GOT3 (cell line): ENCODE results near the gene HOXA11.

Source experiments
- DNase-seq: peaks from one replicate; lab custom pipeline; 2025; ENCODE audit warnings: mixed read lengths; lab: John Stamatoyannopoulos, UW

The HOXA11 gene

DNA sequence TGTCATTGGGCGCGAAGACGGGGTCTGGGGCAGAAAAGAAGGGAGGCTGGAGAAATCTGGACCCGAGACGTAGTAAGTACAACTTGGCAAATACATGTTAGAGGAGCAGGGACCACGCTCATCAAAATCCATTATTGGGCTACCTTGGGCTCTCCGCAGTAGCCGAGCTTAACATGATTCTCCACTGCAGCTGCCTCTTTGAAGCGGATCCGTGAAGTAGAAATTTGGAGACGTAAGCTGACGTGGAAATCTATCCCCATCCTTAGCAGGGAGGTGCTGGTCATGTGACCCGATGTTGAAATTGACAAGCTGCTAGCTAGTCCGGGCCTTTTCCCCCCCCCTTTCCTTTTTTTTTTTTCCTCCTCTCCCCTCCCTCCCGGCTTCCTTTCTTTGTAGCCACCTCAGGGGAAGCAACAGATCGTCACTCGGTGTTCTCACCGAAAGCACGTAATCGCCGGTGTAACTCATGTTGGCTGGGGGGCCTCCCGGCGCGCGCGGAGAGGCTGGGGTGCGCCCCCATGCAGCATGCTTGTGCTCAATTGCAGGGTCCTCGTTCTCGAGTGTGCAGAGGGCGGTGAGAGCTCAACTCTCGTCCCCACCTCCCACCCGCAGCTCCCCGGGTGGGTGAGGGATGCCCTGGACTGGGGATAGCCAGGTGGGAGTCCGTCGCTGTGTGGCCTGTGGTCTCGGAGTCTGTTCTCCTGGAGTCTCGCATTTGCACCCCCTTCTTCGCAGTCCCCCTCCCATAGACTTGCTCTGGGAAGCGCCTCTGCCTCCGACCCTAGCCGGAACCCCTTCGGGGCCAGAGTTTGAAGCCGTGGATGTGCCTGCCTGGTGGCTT, at the start of gene HOXA11:
TSS of gene HOXA11 (minus strand) at position 220 of the 841 bp plus-strand sequence. CDS start at position 132, 88 bp downstream.
- DNase-seq: no peak

DNA sequence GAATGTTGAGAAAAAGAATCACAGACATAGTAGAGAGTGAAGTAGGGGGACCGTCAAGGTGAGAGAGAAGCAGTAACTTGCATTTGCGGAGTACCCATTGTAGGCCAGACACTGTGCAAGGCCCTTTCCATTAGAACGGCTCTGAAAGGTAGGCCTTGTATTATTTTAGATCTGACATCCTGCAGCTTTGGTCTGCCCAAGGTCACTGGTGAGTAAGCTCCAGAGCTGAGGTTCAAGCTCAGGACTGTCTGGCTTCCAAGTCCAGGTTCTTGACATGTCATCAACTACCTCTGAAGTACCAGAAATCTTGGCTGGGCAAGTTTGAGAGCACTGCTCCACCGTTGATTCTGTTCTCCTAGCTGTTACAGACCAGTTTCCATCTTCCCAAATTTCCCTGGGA, 44.4 kb upstream of the HOXA11 start:
- DNase-seq: no peak

DNA sequence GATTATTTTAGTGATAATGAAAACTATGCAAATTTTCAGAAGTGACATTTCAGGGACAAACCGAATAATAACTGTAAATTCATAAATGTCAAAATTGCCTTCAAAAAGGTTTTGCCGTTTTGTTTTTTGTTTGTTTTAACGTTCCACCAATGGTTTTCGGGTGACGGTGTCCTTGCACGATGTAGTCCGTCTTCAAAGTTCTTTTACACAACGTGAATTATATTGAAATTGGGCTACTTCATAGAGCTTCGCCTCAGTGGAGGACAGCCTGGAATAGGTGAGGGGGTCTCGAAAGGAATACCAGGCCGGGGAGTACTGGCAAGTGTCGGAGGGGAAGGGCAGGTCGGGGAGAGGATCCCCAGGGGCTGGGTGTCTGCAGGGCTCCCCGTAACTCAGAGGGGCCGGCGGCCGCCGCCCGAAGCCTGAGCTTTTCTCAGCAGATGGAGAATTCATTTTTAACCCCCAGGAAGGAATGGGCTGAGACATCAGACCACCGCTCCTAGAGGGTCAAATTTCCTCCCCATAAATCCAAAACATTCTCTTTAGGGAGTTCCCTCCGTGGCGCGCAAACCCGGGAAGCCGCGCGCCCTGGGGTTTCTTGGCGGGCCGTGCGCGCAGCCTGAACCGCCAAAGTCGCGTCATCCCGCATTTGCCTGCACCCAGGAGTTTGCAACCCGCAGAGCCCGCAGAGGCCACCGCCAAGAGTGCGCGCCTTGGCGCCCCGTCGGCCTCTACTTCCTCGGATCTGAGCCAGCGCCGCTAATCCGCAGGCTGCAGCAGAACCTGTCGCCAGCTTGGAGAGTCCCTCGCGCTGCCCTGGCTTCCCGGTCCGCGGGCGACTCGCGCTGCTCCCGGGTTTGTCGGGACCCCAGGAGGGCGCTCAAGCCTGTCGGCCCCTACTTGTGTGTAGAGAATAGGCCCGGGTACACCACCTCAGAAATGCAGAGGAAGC, 40.2 kb upstream of the HOXA11 start:
- DNase-seq: no peak

DNA sequence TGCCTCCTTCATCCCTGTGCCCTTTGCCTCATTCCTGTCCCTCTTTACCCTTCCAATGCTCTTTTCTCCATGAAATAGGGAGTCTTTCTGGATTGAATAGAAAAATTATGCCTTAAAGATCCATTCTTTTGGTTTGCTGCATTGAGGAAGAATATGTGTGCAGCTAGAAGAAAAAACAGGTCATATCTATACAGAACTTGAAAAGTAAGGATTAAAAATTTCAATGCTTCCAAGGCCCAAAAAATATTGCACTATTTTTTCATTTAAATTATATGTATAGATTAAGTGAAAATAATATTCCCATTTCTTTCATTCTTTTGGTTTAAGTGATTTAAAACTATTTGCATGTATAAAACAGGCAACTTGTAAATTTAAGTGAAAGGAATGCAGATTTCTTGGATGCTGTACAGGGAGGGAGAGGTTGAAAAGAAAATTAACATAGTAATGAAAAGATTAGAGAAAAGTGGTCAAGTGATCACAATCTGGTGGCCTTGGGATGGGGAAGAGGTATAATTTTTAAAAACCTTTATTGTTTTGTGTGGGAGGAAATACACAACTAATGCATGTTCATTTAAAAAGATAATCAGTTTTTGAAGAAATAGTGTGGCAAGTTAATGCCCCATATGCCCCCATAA, 39.0 kb upstream of the HOXA11 start:
- no peak for DNase-seq

DNA sequence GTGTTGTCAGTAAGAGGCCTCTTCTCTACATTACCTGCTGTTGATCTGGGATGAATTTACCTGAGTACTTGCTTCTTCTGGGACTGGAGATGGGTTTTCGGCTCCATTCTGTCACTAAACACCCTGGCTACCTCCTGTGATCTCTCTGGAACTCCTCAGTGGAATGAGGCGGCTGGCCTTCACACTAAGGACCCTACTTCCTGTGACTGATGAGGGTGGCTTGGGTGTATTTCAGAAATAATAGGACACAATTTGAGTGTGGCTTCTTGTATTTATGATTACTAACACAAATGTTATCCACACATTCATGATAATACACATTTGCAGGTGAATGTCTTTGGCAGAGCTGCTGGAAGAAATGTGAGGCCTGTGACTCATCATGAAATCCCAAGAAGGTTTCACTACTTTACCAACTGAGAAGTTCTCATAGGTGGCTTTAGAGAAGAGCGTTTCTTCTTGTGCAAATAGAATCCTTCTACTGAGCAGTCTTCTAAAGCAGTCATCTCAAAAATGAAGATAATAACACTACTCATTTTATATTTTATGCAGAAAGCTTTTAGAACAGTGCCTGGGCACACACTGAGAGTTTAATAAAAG, 36.3 kb upstream of the HOXA11 start:
- no peak for DNase-seq

DNA sequence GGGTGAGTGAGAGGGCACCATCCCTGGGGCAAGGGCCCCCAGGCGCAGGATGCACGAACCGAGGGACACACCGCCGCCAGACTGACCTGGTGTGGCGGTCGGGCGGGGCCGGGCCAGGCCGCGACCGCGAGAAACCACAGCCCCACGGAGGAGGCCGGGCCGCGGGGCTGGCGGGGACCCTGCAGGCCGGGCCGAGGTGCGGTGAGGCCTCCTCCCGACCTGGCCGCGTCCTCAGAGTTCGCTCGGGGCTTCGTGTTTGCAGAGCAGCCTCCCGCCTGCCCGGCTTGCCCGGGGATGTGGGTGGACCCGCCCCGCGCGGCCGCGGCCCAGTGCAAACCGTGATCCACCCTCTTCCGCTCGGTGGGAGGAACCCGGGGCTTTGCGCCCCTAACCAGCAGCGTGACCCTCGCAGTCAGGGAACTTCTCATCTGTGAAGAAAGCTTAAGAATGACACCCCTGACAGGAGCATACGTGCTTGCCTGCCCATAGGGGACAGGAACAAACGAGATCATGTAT, 35.5 kb upstream of the HOXA11 start:
- no peak for DNase-seq

DNA sequence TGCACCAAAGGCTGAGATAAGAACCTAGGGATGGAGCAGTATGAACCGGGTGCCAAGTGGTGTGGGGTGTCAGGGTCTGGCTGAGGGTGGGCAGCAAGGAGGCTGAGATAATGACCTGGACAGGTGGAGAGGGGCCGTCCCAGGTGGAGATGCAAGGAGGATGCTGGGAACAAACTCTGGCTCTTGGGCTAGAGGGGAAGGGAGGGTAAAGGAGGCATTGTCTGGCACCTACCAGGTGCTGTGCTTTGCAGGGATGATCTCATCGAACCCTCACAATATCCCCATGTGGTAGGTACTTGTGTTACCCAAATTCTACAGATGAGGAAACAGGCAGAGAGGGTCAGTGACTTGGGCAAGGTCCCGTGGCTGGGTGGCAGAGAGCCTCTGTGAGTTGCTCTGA, 34.8 kb upstream of the HOXA11 start:
- no peak for DNase-seq

DNA sequence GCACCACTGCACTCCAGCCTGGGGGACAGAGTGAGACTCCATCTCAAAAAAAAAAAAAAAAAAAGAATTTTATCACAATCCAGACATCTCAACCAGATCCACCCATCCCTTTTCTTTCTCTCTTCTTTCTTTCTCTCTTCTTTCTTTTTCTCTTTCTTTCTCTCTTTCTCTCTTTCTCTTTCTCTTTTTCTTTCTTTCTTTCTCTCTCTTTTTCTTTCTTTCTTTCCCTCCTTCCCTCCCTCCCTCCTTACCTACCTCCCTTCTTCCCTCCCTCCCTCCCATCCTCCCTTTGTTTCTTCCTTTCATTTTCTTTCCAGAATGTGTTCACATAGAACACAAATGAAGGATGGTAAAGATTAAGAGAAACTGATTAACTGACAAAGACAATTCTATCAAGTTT, 32.9 kb upstream of the HOXA11 start:
- DNase-seq: no peak

DNA sequence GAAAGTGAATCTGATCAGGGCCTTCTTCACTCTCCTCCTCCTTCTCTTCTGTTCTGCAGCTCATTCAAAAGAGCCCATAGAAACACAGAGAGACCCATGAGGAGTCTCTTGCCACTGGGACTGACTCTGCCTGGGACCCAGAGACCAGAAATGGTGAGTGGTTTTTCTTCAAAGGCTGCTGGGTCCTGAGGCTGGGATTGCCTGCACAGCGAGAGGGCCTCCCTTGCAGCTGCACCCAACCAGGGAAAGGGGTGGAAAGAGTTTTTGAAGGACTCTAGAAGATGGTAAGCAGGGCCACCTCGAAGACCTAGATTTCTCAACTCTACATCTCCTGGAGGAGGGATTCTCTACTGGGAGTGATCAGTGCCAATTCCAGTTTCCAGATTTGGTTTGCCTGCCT, 30.3 kb upstream of the HOXA11 start:
- DNase-seq: no peak

DNA sequence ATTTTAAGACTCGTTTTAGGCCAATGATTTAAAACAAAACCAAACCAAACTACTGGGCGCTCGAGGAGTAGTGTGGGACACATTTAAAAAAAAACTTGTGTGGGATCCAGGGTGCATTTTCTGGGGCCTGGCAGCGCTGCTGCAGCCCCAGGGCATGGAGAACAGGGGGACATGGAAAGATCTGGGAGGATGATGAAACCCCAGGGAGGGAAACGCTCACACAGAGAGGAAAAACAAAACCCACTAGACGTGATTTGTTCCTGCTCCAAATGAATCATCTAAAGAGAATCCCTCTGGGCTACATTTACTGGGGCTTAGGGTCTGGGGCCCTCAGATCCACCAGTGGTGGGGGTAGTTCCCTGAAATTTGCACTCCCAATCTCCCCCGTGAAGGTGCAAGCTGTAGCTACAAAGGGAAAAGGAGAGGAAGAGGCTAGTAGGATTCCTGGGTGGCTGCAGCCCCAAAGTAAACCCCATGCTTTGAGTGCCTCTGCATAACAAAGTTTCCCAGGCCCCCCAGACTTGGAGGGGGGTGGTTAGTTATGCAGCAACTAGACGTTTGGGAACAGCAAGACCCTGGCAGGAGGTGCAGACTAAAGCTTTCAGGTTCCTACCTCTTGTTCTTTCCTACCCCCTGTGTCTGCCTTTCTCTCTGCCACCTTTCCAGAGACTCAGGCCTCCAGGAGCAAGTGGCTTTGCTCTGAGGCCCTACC, 29.4 kb upstream of the HOXA11 start:
- no peak for DNase-seq

DNA sequence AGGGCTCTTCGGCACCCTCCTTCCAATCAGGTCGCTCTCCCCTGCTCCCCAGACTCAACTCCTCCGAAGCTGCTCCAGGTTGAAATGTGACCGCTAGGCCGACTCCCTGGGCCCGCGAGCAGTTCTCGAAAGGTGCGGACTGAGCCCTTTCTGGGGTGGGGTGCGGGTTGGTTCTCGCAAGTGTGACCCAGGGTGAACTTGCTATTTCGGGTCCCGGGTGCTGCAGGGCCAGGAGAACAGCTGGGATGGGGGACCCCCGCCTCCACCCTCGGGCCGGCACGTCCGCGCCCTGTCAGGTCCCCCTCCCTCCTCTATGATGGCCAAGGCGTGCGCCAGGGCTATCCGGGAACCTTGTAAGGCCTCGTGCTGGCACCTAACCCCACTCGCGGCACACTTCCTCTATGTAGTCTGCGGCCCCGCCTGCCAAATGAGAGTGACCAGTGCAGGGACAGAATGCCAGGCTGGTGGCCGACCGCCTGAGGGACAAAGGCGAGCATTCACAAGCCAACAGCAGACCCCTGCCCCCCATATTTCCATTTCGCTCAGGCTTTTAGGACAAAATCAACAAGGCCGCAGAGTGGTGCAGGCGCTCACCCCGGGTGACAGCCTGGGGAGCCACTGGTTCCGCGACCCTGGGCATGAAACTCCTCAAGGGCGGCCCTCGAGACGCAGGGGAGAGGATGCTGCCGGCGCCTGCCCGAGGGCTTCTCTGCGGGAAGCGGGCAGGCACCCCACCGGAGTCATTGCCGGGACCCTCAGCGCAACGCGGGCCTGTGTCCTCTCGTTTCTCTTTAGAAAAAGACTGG, 28.6 kb upstream of the HOXA11 start:
- DNase-seq: no peak

DNA sequence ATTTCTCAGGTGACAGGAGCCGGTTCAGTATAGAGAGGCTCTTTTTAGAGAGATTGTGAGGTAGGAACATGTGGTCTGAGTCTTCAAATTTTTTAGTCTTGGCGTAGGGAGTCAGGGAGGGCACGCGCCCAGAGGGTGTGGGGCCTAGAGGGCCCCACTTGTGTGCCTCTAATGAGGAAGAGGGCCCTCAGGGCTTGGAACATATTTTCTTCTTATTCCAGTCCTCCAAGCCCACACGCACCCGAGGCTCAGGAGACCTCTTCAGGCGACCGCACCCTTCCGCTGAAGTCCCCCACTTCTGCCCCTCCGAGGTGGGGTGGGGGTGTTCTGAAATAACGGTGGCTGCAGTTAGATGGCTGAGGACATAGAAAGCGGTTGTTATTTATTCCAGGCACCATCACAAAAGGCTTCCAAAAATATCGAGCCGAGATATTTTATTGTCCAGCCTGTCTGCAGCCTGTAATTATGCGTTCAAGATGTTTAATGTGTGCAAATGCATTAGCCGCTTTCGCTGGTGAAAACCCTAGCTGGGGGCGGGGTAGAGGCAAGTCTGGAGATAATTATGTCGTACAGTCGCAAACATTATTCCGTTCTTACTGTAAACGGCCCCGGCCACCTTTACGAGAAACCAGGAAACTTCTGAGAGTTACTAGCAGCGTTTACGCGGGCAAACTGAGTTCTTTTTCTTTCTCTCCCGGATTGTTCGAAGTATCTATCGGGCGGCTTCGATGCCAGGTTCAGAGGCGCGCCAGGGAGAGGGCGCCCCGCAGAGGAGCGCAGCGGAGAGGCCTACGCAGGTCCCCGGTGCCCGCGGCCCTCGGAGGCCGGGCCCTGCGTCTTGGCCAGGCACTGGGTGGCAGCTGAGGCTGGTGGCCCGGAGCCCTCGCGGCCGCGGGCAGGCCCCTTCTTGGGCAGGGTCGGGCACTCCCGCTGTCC, 27.7 kb upstream of the HOXA11 start:
- DNase-seq: no peak

DNA sequence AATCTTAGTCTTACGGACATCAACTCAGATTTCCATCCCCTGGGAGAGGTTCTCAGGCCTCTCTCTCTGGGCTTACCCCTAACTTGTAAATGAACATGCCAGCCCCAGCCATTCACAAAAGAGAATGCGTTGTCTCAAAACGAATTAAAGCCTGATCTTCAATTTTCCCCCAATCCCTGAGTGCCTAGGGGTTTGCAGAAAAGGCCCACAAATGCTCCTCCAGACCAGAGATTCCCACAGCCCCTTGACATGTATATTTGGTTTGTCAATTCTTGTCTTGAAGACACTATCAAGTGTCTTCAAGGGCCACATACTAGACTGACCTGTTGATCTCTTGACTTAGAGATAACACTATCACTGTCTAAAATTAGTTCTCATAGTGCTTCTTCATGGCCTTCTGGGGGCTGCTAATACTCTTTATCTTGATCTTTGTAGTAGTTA, 26.8 kb upstream of the HOXA11 start:
- DNase-seq: no peak

DNA sequence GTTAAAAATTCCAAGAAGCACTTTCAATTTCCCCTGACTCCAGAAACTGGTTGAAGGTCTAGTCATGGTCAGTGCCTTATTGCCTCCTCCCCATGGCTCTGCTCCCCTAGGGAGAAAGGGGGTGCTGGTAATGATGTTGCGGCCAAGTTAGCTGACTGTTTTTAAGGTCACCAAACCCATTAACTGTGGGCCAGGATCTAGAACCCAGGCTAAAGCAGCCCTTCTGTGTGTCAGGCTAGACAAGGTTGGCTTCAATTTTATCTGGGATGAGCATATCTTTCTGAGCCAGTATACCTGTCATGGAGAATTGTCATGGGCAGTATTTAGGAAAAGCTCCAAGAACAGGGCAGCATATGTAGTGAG, 26.0 kb upstream of the HOXA11 start:
- no peak for DNase-seq

DNA sequence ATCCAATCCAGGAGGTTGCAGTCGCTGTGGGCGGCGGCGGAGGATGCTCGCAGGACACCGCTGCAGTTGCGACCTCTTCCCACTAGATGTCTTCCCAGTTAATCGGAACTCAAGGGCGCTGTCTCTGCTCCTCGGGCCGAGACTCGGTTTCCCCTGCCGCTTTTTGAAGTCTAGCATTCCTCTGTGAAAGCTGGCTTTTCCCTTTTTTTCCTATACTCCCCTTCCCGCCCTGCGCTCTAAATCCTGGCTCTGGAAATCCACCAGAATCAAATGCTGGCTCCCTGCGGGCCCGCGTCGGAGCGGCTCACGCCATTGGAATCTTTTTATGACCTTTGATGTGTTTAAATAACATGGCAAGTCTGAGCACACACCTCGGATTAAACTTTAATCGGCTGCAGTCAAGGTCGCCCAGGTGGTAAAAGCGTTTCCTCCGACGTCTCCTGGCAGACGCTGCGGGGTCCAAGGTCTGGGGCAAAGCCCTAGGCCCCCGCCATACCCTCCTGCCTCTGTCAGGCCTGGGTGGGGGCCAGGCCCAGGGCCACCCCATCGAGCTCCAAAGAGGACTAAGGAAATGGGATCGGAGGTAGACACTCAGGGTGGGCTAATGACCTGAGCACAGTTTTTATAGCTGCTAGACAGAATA, 25.5 kb upstream of the HOXA11 start:
- no peak for DNase-seq

DNA sequence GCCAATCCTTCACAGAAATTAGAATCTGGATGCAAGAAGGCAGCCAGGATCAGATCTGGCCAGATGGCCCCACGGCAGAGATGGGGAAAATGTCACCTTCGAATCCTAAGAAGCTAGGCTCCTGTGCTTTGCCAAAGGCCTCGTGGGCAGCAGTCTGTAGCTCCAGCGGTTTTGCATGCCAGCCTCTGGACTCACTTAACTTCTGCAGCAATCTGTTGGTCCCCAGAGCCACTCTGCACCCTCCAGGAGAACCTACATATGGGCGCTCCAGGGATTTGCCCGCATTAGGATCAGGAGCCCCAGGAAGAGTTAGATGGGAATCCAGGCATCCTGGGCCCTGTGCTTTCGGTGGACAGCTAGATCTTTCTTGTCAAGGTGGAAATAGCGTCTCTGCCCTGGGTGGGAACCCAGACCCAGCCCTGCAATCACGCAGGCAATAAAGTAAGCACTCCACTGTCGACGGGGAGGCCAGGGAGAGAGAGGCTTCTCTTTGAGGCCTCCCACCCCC, 25.0 kb upstream of the HOXA11 start:
- no peak for DNase-seq

DNA sequence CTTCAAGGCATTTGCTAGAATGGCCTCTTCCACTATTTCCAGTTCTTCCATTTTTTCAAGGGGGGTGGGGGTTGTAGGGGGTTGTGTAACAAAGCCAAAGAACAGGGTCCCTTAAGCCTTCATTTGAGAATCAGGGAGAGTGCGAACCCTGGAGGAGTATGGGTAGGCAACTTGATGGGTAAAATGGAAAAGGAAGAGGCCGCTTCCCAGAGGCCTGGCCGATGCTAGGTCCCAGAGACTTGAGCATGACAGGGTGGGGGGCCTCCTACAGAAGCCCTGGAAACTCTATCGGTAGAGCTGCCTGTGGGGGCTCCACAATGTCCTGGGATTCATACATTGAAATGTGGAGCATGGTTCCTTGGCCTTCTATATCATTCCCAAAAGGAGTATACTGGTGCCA, 24.0 kb upstream of the HOXA11 start:
- DNase-seq: no peak

DNA sequence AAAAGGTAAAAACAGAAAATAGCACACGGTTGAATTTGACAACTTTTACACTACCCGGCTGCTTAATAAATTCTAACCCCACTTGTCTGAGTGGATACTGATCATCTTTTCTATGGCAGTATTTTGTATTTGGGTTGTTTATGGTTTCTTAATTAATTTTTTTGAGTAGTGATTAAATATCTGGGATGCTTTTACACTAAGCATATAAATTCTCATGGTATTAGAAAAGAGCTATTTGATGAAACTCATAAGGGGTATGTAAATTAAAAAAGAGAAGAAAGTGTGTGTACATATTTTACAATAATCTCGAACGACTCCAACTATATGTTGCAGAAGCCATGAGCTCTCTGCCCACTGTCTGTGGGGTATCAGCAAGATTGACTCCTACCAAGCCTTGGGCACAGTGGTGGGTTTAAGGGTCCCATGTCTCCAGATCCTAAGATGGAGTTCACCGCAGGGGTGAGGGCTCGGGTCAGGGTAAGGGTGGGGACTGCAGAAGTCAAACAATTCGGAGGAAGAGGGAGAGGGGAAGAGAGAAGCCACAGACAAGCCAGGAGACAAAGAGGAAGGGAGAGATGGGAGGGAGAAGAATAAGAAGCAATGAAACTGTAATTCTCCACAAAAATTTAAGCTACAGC, 22.4 kb upstream of the HOXA11 start:
- no peak for DNase-seq
